Stomach (tissue), 4 donors: ENCODE measurements around the gene RABGEF1.

Experiments used
- EP300 ChIP-seq: sonication (generic); formaldehyde crosslinking; IDR thresholded peaks from one replicate; pipeline ENCODE4 v1.6.1; 2017; ENCODE audit warnings: antibody characterized with exemption
- POLR2AphosphoS5 ChIP-seq, 3 donors: sonication (generic); formaldehyde crosslinking; IDR thresholded peaks; one replicate each; pipeline ENCODE4 v1.6.1; 2016; ENCODE audit warnings: antibody characterized with exemption in 3 of 3
- TF ChIP-seq, protein P1 (sequence below), 7 experiments: fragments of 450-650 bp in 4 of 7; fragments of 200-600 bp in 3 of 7; sonication (generic) in 3 of 7; IDR thresholded peaks; one replicate each; pipeline ENCODE4 v1.5.1; 2016 to 2019; ENCODE audit warnings: antibody characterized with exemption in 7 of 7, control low read depth in 2 of 7, mild to moderate bottlenecking in 1 of 7

DNA sequence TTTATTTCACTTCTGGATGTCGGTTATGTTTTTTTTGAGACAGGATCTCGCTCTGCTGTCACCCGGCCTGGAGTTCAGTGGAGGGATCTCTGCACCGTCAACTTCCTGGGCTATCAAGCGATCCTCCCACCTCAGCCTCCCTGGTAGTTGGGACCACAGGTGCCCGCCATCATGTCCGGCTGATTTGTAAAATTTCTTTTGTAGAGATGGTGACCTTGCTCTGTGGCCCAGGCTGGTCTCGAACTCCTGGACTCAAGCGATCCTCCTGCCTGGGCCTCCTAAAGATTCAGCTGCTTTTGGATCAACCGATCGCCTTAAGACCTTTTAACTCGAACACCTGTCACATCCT is 606 bp upstream of the RABGEF1 start:
- TF ChIP-seq, protein P1, sequence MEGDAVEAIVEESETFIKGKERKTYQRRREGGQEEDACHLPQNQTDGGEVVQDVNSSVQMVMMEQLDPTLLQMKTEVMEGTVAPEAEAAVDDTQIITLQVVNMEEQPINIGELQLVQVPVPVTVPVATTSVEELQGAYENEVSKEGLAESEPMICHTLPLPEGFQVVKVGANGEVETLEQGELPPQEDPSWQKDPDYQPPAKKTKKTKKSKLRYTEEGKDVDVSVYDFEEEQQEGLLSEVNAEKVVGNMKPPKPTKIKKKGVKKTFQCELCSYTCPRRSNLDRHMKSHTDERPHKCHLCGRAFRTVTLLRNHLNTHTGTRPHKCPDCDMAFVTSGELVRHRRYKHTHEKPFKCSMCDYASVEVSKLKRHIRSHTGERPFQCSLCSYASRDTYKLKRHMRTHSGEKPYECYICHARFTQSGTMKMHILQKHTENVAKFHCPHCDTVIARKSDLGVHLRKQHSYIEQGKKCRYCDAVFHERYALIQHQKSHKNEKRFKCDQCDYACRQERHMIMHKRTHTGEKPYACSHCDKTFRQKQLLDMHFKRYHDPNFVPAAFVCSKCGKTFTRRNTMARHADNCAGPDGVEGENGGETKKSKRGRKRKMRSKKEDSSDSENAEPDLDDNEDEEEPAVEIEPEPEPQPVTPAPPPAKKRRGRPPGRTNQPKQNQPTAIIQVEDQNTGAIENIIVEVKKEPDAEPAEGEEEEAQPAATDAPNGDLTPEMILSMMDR (IDR thresholded peaks at IDR 0.05), result no peak
- TF ChIP-seq EP300 (no peak), POLR2AphosphoS5 (IDR thresholded peaks at IDR 0.05) (no peak)
